Measurements from ENCODE around the gene CYP1A2.
"Not testable (repeated sequence)": the region's sequence is repeated elsewhere in the genome, so short reads cannot be mapped to it uniquely, and the experiment has no call there.

The CYP1A2 gene

GRCh38 chr15:74726774-74727164 is 21.9 kb upstream of the CYP1A2 start:
- H3K4me3 ChIP-seq (ENCODE audit: low read length), result peak overlapping the region; percentile 66
- peaks cover 51% of the 10 kb centered on the region for H3K27me3 ChIP-seq (replicated peaks; ENCODE audit: insufficient read depth, low read length)
- no peaks in the 10 kb centered on the region for H3F3A ChIP-seq (ENCODE audit: insufficient read depth, low read length)
- H3K79me2 ChIP-seq (ENCODE audit: low read length), result no peaks in the 10 kb centered on the region
- DNase-seq, result no peak
- H3K9ac ChIP-seq (ENCODE audit: low read length), result no peak overlapping the region
- TF ChIP-seq EZH2 (optimal IDR thresholded peaks at IDR 0.05; ENCODE audit: low read depth, low read length) (no peak), EZH2phosphoT487 (IDR thresholded peaks at IDR 0.05; ENCODE audit: low read length) (no peak), CTCF (IDR thresholded peaks at IDR 0.05; ENCODE audit: low read length) (no peak)
- H3K36me3 ChIP-seq (replicated peaks; ENCODE audit: insufficient read depth, low read length), result no peaks in the 10 kb centered on the region
- no peak overlapping the region for H3K27ac ChIP-seq (ENCODE audit: low read length)
- no peaks in the 10 kb centered on the region for H3K9me3 ChIP-seq (replicated peaks; ENCODE audit: insufficient read depth, low read length)
- H3K4me1 ChIP-seq (ENCODE audit: low read length), result peaks cover 3% of the 10 kb centered on the region; the same call in 1 of the 2 replicates
- H3K4me2 ChIP-seq (ENCODE audit: low read depth, low read length), result peak overlapping the region; percentile 94
- H3K9me2 ChIP-seq (replicated peaks; ENCODE audit: insufficient read depth, low read length), result no peaks in the 10 kb centered on the region
- peak overlapping the region; percentile 77; the same call in 1 of the 2 replicates for H2AFZ ChIP-seq (ENCODE audit: low read length)
- H4K20me1 ChIP-seq (ENCODE audit: insufficient read depth, low read length), result no peaks in the 10 kb centered on the region

GRCh38 chr15:74727727-74728126 is 20.9 kb upstream of the CYP1A2 start:
- Histone ChIP-seq H3K9me2 (replicated peaks; ENCODE audit: insufficient read depth, low read length) (no peaks in the 10 kb centered on the region), H2AFZ (ENCODE audit: low read length) (no peak overlapping the region), H3K79me2 (ENCODE audit: low read length) (no peaks in the 10 kb centered on the region), H3K4me2 (ENCODE audit: low read depth, low read length) (no peak overlapping the region), H3F3A (ENCODE audit: insufficient read depth, low read length) (no peaks in the 10 kb centered on the region), H3K4me3 (ENCODE audit: low read length) (no peak overlapping the region), H3K4me1 (ENCODE audit: low read length) (peaks cover 3% of the 10 kb centered on the region; the same call in 1 of the 2 replicates), H3K27me3 (replicated peaks; ENCODE audit: insufficient read depth, low read length) (peaks cover 56% of the 10 kb centered on the region), H4K20me1 (ENCODE audit: insufficient read depth, low read length) (no peaks in the 10 kb centered on the region), H3K27ac (ENCODE audit: low read length) (no peak overlapping the region), H3K36me3 (replicated peaks; ENCODE audit: insufficient read depth, low read length) (no peaks in the 10 kb centered on the region), H3K9ac (ENCODE audit: low read length) (no peak overlapping the region), H3K9me3 (replicated peaks; ENCODE audit: insufficient read depth, low read length) (no peaks in the 10 kb centered on the region)
- TF ChIP-seq EZH2phosphoT487 (IDR thresholded peaks at IDR 0.05; ENCODE audit: low read length) (no peak), CTCF (IDR thresholded peaks at IDR 0.05; ENCODE audit: low read length) (no peak), EZH2 (optimal IDR thresholded peaks at IDR 0.05; ENCODE audit: low read depth, low read length) (no peak)
- DNase-seq, result no peak

- H3K36me3 ChIP-seq (replicated peaks; ENCODE audit: insufficient read depth, low read length); H3K9me2 ChIP-seq (replicated peaks; ENCODE audit: insufficient read depth, low read length); H4K20me1 ChIP-seq (ENCODE audit: insufficient read depth, low read length); H3F3A ChIP-seq (ENCODE audit: insufficient read depth, low read length); DNase-seq; H3K4me3 ChIP-seq (ENCODE audit: low read length); H3K27ac ChIP-seq (ENCODE audit: low read length); H3K9ac ChIP-seq (ENCODE audit: low read length); H3K9me3 ChIP-seq (replicated peaks; ENCODE audit: insufficient read depth, low read length); H3K4me1 ChIP-seq (ENCODE audit: low read length); H3K4me2 ChIP-seq (ENCODE audit: low read depth, low read length); H2AFZ ChIP-seq (ENCODE audit: low read length); H3K79me2 ChIP-seq (ENCODE audit: low read length): not testable (repeated sequence)
- H3K27me3 ChIP-seq (replicated peaks; ENCODE audit: insufficient read depth, low read length), result peaks cover 56% of the 10 kb centered on the region
Measured at GRCh38 chr15:74728699-74729098, 19.9 kb upstream of the CYP1A2 start.

- peaks cover 50% of the 10 kb centered on the region for H3K27me3 ChIP-seq (replicated peaks; ENCODE audit: insufficient read depth, low read length)
- H3K9me3 ChIP-seq (replicated peaks; ENCODE audit: insufficient read depth, low read length); H3K9me2 ChIP-seq (replicated peaks; ENCODE audit: insufficient read depth, low read length); H3K4me3 ChIP-seq (ENCODE audit: low read length); H3K4me1 ChIP-seq (ENCODE audit: low read length); H3K79me2 ChIP-seq (ENCODE audit: low read length); H4K20me1 ChIP-seq (ENCODE audit: insufficient read depth, low read length); H3K27ac ChIP-seq (ENCODE audit: low read length); H3K9ac ChIP-seq (ENCODE audit: low read length); H3K4me2 ChIP-seq (ENCODE audit: low read depth, low read length); H3K36me3 ChIP-seq (replicated peaks; ENCODE audit: insufficient read depth, low read length); H3F3A ChIP-seq (ENCODE audit: insufficient read depth, low read length); DNase-seq; H2AFZ ChIP-seq (ENCODE audit: low read length): not testable (repeated sequence)
Measured at GRCh38 chr15:74729372-74729771, 19.3 kb upstream of the CYP1A2 start.
